ENCODE results near the gene OTOGL.

Gene OTOGL

DNA sequence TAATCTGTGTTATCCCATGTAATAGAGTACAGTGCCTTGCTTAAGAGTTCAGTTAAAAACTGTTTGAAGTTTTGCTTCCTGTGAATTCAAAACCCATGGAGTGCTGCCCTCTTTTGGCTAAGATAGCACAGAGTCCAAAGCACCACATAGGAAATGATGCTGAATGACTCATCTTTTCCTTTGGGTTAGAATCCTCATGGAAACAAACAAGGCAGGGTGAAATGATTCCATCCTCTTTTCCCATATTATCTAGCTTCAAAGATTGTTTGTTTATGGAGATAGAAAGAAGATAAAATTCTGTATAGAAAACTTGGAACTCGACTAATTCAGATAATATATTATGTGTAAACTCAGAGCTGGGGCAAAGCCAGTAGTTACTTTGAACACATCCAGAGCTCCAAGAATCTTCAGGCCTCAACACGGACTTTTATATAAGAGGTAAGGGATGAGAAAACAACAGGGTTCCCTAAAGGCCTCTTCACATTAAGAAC lies 87.4 kb downstream of the OTOGL start:
- Histone ChIP-seq H3K4me3 (ENCODE audit: low read length) (no peak overlapping the region), H3K36me3 (replicated peaks; ENCODE audit: insufficient read depth, low read length) (no peaks in the 10 kb centered on the region), H3K4me1 (ENCODE audit: low read length) (peaks cover 26% of the 10 kb centered on the region), H3K27me3 (replicated peaks; ENCODE audit: insufficient read depth, low read length) (no peaks in the 10 kb centered on the region), H2AFZ (ENCODE audit: low read length) (no peak overlapping the region), H3K9ac (ENCODE audit: low read length) (no peak overlapping the region), H3K9me2 (replicated peaks; ENCODE audit: insufficient read depth, low read length) (no peaks in the 10 kb centered on the region), H3K27ac (ENCODE audit: low read length) (peak overlapping the region; percentile 46; the same call in 1 of the 2 replicates), H4K20me1 (ENCODE audit: insufficient read depth, low read length) (no peaks in the 10 kb centered on the region), H3K79me2 (ENCODE audit: low read length) (no peaks in the 10 kb centered on the region), H3K9me3 (replicated peaks; ENCODE audit: insufficient read depth, low read length) (no peaks in the 10 kb centered on the region), H3K4me2 (ENCODE audit: low read depth, low read length) (peak overlapping the region; percentile 45; the same call in 1 of the 2 replicates), H3F3A (ENCODE audit: insufficient read depth, low read length) (peaks cover 14% of the 10 kb centered on the region; the same call in 1 of the 2 replicates)
- TF ChIP-seq EZH2 (optimal IDR thresholded peaks at IDR 0.05; ENCODE audit: low read depth, low read length) (no peak), EZH2phosphoT487 (IDR thresholded peaks at IDR 0.05; ENCODE audit: low read length) (no peak)
- TF ChIP-seq, protein P1, sequence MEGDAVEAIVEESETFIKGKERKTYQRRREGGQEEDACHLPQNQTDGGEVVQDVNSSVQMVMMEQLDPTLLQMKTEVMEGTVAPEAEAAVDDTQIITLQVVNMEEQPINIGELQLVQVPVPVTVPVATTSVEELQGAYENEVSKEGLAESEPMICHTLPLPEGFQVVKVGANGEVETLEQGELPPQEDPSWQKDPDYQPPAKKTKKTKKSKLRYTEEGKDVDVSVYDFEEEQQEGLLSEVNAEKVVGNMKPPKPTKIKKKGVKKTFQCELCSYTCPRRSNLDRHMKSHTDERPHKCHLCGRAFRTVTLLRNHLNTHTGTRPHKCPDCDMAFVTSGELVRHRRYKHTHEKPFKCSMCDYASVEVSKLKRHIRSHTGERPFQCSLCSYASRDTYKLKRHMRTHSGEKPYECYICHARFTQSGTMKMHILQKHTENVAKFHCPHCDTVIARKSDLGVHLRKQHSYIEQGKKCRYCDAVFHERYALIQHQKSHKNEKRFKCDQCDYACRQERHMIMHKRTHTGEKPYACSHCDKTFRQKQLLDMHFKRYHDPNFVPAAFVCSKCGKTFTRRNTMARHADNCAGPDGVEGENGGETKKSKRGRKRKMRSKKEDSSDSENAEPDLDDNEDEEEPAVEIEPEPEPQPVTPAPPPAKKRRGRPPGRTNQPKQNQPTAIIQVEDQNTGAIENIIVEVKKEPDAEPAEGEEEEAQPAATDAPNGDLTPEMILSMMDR (IDR thresholded peaks at IDR 0.05; ENCODE audit: low read length): peak; percentile 88
- DNase-seq: peak; percentile 76

DNA sequence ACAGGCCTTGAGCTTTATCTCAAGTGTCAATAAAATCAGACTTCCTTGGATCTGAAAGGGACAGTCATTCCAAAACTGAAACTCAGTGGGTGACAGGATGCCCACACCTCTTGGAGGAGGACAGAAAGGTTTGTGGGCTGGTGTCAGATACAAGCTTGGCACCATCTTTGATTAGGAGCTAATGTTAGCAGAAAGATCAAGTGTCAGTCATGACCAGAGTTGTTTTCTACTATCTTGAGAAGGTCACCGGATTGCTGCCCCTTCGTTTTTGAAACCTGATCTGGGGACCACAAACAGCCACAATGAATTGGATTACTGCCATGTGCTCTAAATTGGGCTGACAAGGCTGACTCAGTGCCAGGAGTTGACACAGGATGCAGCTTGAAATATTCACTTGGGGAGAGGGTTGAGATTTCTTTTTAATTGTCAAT lies 88.3 kb downstream of the OTOGL start:
- no peaks in the 10 kb centered on the region for H3K27me3 ChIP-seq (replicated peaks; ENCODE audit: insufficient read depth, low read length)
- H3K4me3 ChIP-seq (ENCODE audit: low read length): no peak overlapping the region
- H3K27ac ChIP-seq (ENCODE audit: low read length): peak overlapping the region; percentile 46; the same call in 1 of the 2 replicates
- H3K4me1 ChIP-seq (ENCODE audit: low read length): peaks cover 35% of the 10 kb centered on the region
- H3K79me2 ChIP-seq (ENCODE audit: low read length): no peaks in the 10 kb centered on the region
- H4K20me1 ChIP-seq (ENCODE audit: insufficient read depth, low read length): no peaks in the 10 kb centered on the region
- no peak for TF ChIP-seq EZH2phosphoT487 (IDR thresholded peaks at IDR 0.05; ENCODE audit: low read length)
- no peak for TF ChIP-seq EZH2 (optimal IDR thresholded peaks at IDR 0.05; ENCODE audit: low read depth, low read length)
- TF ChIP-seq, protein P1 (IDR thresholded peaks at IDR 0.05; ENCODE audit: low read length): no peak
- no peak overlapping the region for H3K9ac ChIP-seq (ENCODE audit: low read length)
- peaks cover 14% of the 10 kb centered on the region; the same call in 1 of the 2 replicates for H3F3A ChIP-seq (ENCODE audit: insufficient read depth, low read length)
- H3K36me3 ChIP-seq (replicated peaks; ENCODE audit: insufficient read depth, low read length): no peaks in the 10 kb centered on the region
- H3K4me2 ChIP-seq (ENCODE audit: low read depth, low read length): peak overlapping the region; percentile 45; the same call in 1 of the 2 replicates
- DNase-seq: peak; percentile 83
- no peaks in the 10 kb centered on the region for H3K9me2 ChIP-seq (replicated peaks; ENCODE audit: insufficient read depth, low read length)
- H2AFZ ChIP-seq (ENCODE audit: low read length): no peak overlapping the region
- no peaks in the 10 kb centered on the region for H3K9me3 ChIP-seq (replicated peaks; ENCODE audit: insufficient read depth, low read length)

DNA sequence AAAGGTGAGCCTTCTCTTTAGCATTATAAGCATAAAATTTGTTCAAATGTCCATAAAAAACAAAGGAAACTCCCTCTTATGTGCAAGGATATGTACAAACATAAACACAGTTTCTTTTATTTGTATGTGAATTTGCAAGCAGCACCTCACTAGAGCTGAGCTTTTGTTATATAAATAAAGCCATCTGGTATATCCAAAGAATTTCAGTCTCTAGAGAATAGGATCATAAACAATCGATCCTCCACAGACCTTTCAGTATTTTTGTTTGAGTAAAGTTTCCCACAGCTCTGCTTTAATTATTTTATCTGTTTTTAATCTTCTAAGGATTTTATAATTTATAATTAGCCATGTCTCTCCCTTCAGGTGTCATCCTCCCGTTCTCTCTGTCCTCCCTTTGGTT lies 89.2 kb downstream of the OTOGL start:
- H3F3A ChIP-seq (ENCODE audit: insufficient read depth, low read length): peaks cover 14% of the 10 kb centered on the region; the same call in 1 of the 2 replicates
- no peaks in the 10 kb centered on the region for H4K20me1 ChIP-seq (ENCODE audit: insufficient read depth, low read length)
- no peak for DNase-seq
- H3K9me2 ChIP-seq (replicated peaks; ENCODE audit: insufficient read depth, low read length): no peaks in the 10 kb centered on the region
- H3K4me2 ChIP-seq (ENCODE audit: low read depth, low read length): no peak overlapping the region
- no peaks in the 10 kb centered on the region for H3K36me3 ChIP-seq (replicated peaks; ENCODE audit: insufficient read depth, low read length)
- H3K27me3 ChIP-seq (replicated peaks; ENCODE audit: insufficient read depth, low read length): no peaks in the 10 kb centered on the region
- no peak overlapping the region for H2AFZ ChIP-seq (ENCODE audit: low read length)
- H3K79me2 ChIP-seq (ENCODE audit: low read length): no peaks in the 10 kb centered on the region
- TF ChIP-seq, protein P1 (IDR thresholded peaks at IDR 0.05; ENCODE audit: low read length): no peak
- TF ChIP-seq EZH2 (optimal IDR thresholded peaks at IDR 0.05; ENCODE audit: low read depth, low read length): no peak
- TF ChIP-seq EZH2phosphoT487 (IDR thresholded peaks at IDR 0.05; ENCODE audit: low read length): no peak
- H3K4me3 ChIP-seq (ENCODE audit: low read length): no peak overlapping the region
- no peak overlapping the region for H3K27ac ChIP-seq (ENCODE audit: low read length)
- no peak overlapping the region for H3K9ac ChIP-seq (ENCODE audit: low read length)
- H3K4me1 ChIP-seq (ENCODE audit: low read length): peaks cover 37% of the 10 kb centered on the region
- H3K9me3 ChIP-seq (replicated peaks; ENCODE audit: insufficient read depth, low read length): no peaks in the 10 kb centered on the region

Measured in MM.1S (cell line).